WTC11 (cell line): Measurements from ENCODE around the gene C22orf31. TPM values are rescaled to one million over a fixed set of nuclear protein-coding genes. Genes with fewer than 3 reads are reported as not detected.
A peak's percentile ranks its signal among the peaks of the same experiment; 100 is the strongest.

Experiments
- ATAC-seq: fragments of 200-7000 bp; cut with Tn5 transposase; 2 replicates; pipeline ENCODE4 v1.10.0; 2021; ENCODE audit warnings: mild to moderate bottlenecking, moderate library complexity
- CTCF ChIA-PET: fragments of 300-600 bp; sonication (Branson Sonifier 250); formaldehyde crosslinking; loops from one replicate; lab custom pipeline; 2021; ENCODE audit warnings: antibody characterized with exemption; lab: Charles Lee
- POLR2A ChIA-PET: fragments of 350-600 bp; sonication (Branson Sonifier 250); formaldehyde crosslinking; loops from one replicate; lab custom pipeline; 2021; ENCODE audit warnings: antibody characterized with exemption; lab: Charles Lee
- DNase-seq: peaks from one replicate; pipeline ENCODE4 v3.0.0; 2021; ENCODE audit warnings: low spot score
- H3K27ac Mint-ChIP-seq: 2 replicates; pipeline ENCODE4 v1.8.0; 2021; ENCODE audit warnings: mixed read lengths
- H3K27me3 Mint-ChIP-seq: 2 replicates; pipeline ENCODE4 v1.8.0; 2021; ENCODE audit warnings: low read depth, mild to moderate bottlenecking, moderate library complexity, mixed read lengths
- H3K36me3 Mint-ChIP-seq: 2 replicates; pipeline ENCODE4 v1.8.0; 2021; ENCODE audit warnings: mixed read lengths
- H3K4me1 Mint-ChIP-seq: 2 replicates; pipeline ENCODE4 v1.8.0; 2022; ENCODE audit warnings: mixed read lengths
- H3K4me3 Mint-ChIP-seq: 2 replicates; pipeline ENCODE4 v1.8.0; 2021; ENCODE audit warnings: mild to moderate bottlenecking, moderate library complexity, mixed read lengths
- H3K9me3 Mint-ChIP-seq: 2 replicates; pipeline ENCODE4 v1.8.0; 2021; ENCODE audit warnings: mixed read lengths
- AFF4 ChIP-seq: sonication (generic); formaldehyde crosslinking; IDR thresholded peaks from 2 replicates; pipeline ENCODE4 v1.8.1; 2023; ENCODE audit warnings: mild to moderate bottlenecking, missing genetic modification reagents, borderline replicate concordance
- ELF4 ChIP-seq: sonication (generic); formaldehyde crosslinking; IDR thresholded peaks from 2 replicates; pipeline ENCODE4 v1.8.1; 2022; ENCODE audit warnings: low read depth, mild to moderate bottlenecking, moderate library complexity, missing genetic modification reagents
- FOXP4 ChIP-seq: sonication (generic); formaldehyde crosslinking; IDR thresholded peaks from 2 replicates; pipeline ENCODE4 v1.8.0; 2022; ENCODE audit warnings: mild to moderate bottlenecking, missing genetic modification reagents
- GRHL2 ChIP-seq: fragments of 250-450 bp; sonication (Bioruptor Pico); IDR thresholded peaks from 2 replicates; pipeline ENCODE4 v1.8.0; 2022; ENCODE audit warnings: mild to moderate bottlenecking, moderate library complexity; ENCODE audit not compliant: insufficient replicate concordance, severe bottlenecking
- MAX ChIP-seq: sonication (generic); formaldehyde crosslinking; IDR thresholded peaks from 2 replicates; pipeline ENCODE4 v1.8.0; 2022; ENCODE audit warnings: mild to moderate bottlenecking, missing genetic modification reagents
- PRDM15 ChIP-seq: sonication (generic); formaldehyde crosslinking; IDR thresholded peaks from 2 replicates; pipeline ENCODE4 v1.8.0; 2022; ENCODE audit warnings: missing genetic modification reagents
- ZNF423 ChIP-seq: fragments of 250-450 bp; sonication (Bioruptor Pico); IDR thresholded peaks from 2 replicates; pipeline ENCODE4 v2.1.2; 2022; ENCODE audit warnings: mild to moderate bottlenecking, moderate library complexity
- ZNF532 ChIP-seq: fragments of 250-450 bp; sonication (Bioruptor Pico); IDR thresholded peaks from 2 replicates; pipeline ENCODE4 v1.9.0; 2021; ENCODE audit warnings: mild to moderate bottlenecking, borderline replicate concordance
- total RNA-seq: library from RNA; stranded (reverse); gene quantifications from 3 replicates; pipeline ENCODE4 v1.2.3, GENCODE V29; 2021

The C22orf31 gene
- total RNA-seq, 1 experiment from 2014 or later: not detected

- peaks cover 2% of the 10 kb centered on the region; the same call in 1 of the 2 replicates for H3K9me3 Mint-ChIP-seq
- H3K27ac Mint-ChIP-seq: no peak overlapping the region
- H3K4me3 Mint-ChIP-seq: no peak overlapping the region
- ChIA-PET POLR2A (no interaction called here), CTCF (interaction anchor here (3.5 kb wide), 1 partner anchor 46 kb away, joined by 11 read pairs; no protein-coding TSS in a partner anchor)
- TF ChIP-seq ZNF532 (CRISPR knock-in tag): no peak
- no peak for DNase-seq
- H3K4me1 Mint-ChIP-seq: peaks cover 6% of the 10 kb centered on the region; the same call in 1 of the 2 replicates
- ATAC-seq: no peak
- no peaks in the 10 kb centered on the region for H3K27me3 Mint-ChIP-seq
- no peaks in the 10 kb centered on the region for H3K36me3 Mint-ChIP-seq
Observed at GRCh38 chr22:29108137-29108536, 46.5 kb upstream of the C22orf31 start.

- no peaks in the 10 kb centered on the region for H3K36me3 Mint-ChIP-seq
Observed at GRCh38 chr22:29106839-29107238, 45.2 kb upstream of the C22orf31 start.

GRCh38 chr22:29105468-29105867, 43.8 kb upstream of the C22orf31 start:
- H3K36me3 Mint-ChIP-seq: no peaks in the 10 kb centered on the region
- no peak overlapping the region for H3K27ac Mint-ChIP-seq
- no peak overlapping the region for H3K4me3 Mint-ChIP-seq
- no peaks in the 10 kb centered on the region for H3K9me3 Mint-ChIP-seq
- DNase-seq (no peak), ATAC-seq (no peak)
- peaks cover 7% of the 10 kb centered on the region; the same call in 1 of the 2 replicates for H3K4me1 Mint-ChIP-seq
- ChIA-PET CTCF (interaction anchor here (1.8 to 3.5 kb wide), 2 partner anchors 49 to 140 kb away, joined by 11 to 12 read pairs; no protein-coding TSS in a partner anchor), POLR2A (interaction anchor here (0.7 kb wide), 2 partner anchors 123 to 275 kb away, joined by 3 read pairs; no protein-coding TSS in a partner anchor)
- no peaks in the 10 kb centered on the region for H3K27me3 Mint-ChIP-seq
- TF ChIP-seq FOXP4 (no peak), PRDM15 (CRISPR knock-in tag) (no peak), MAX (CRISPR knock-in tag) (no peak), ELF4 (no peak), GRHL2 (CRISPR knock-in tag) (no peak)

More at GRCh38 chr22:29106839-29107238, 45.2 kb upstream of the C22orf31 start:
- DNase-seq (no peak), ATAC-seq (no peak)
- TF ChIP-seq AFF4 (CRISPR knock-in tag) (no peak), ZNF423 (CRISPR knock-in tag) (peak; percentile 69)
- no peak overlapping the region for H3K4me3 Mint-ChIP-seq
- no peak overlapping the region for H3K27ac Mint-ChIP-seq
- H3K9me3 Mint-ChIP-seq: peaks cover 2% of the 10 kb centered on the region; the same call in 1 of the 2 replicates
- ChIA-PET POLR2A (interaction anchor here (0.7 kb wide), 1 partner anchor 78 kb away, joined by 4 read pairs; no protein-coding TSS in a partner anchor), CTCF (interaction anchor here (0.6 to 3.5 kb wide), 4 partner anchors 25 to 251 kb away, joined by 3 to 12 read pairs (median 8); no protein-coding TSS in a partner anchor)
- H3K27me3 Mint-ChIP-seq: no peaks in the 10 kb centered on the region
- peaks cover 7% of the 10 kb centered on the region; the same call in 1 of the 2 replicates for H3K4me1 Mint-ChIP-seq
